IPS-NIHi7 (cell line): Measurements from ENCODE around the gene MT1F.
"Not testable (repeated sequence)": the region's sequence is repeated elsewhere in the genome, so short reads cannot be mapped to it uniquely, and the experiment has no call there.

Experiments used
- DNase-seq: peaks from one replicate; pipeline ENCODE4 v3.0.0; 2012; ENCODE audit warnings: mixed read lengths; ENCODE audit errors: extremely low spot score

The MT1F gene

GRCh38 chr16:56645311-56645710 lies 12.4 kb upstream of the MT1F start:
- DNase-seq = no peak

- no peak for DNase-seq
These were observed 11.9 kb upstream of the MT1F start for GRCh38 chr16:56645838-56646237.

GRCh38 chr16:56647641-56648431 lies 9.9 kb upstream of the MT1F start:
- DNase-seq = no peak

- DNase-seq = no peak
These were observed 8.5 kb upstream of the MT1F start for GRCh38 chr16:56649271-56649670.

GRCh38 chr16:56649820-56650219 lies 7.9 kb upstream of the MT1F start:
- no peak for DNase-seq

- no peak for DNase-seq
These were observed 6.2 kb upstream of the MT1F start, which contains the start of gene MT1B for GRCh38 chr16:56651586-56651985. Gene MT1B (plus strand): TSS chr16:56651886. CDS start chr16:56651954, 68 bp downstream.

GRCh38 chr16:56652600-56652999 lies 5.2 kb upstream of the MT1F start:
- DNase-seq = no peak

GRCh38 chr16:56653218-56653617 lies 4.5 kb upstream of the MT1F start:
- no peak for DNase-seq

- no peak for DNase-seq
These were observed 642 bp downstream of the MT1F start for GRCh38 chr16:56658327-56658875.

GRCh38 chr16:56662357-56663354 lies 4.9 kb downstream of the MT1F start:
- no peak for DNase-seq

GRCh38 chr16:56664506-56664905 lies 6.7 kb downstream of the MT1F start:
- no peak for DNase-seq

- not testable (repeated sequence) for DNase-seq
These were observed 7.8 kb downstream of the MT1F start for GRCh38 chr16:56665286-56666261.

GRCh38 chr16:56667581-56668571 lies 10.1 kb downstream of the MT1F start, which contains the start of gene MT1G:
Gene MT1G (minus strand): TSS chr16:56668065. CDS start chr16:56667993, 72 bp downstream.
- DNase-seq = no peak

- no peak for DNase-seq
These were observed 11.5 kb downstream of the MT1F start, which contains the start of gene MT1H for GRCh38 chr16:56669005-56669839. Gene MT1H (plus strand): TSS chr16:56669814. CDS start chr16:56669885, 71 bp downstream.

- no peak for DNase-seq
These were observed 12.3 kb downstream of the MT1F start for GRCh38 chr16:56669840-56670619.

GRCh38 chr16:56670620-56670934 lies 12.8 kb downstream of the MT1F start:
- no peak for DNase-seq

GRCh38 chr16:56671691-56672090 lies 13.9 kb downstream of the MT1F start:
- not testable (repeated sequence) for DNase-seq

GRCh38 chr16:56672171-56672570 lies 14.4 kb downstream of the MT1F start:
- DNase-seq = not testable (repeated sequence)
